Gastroesophageal sphincter (tissue), 4 donors: ENCODE data around the gene BCS1L. TPM values are rescaled to one million over a fixed set of nuclear protein-coding genes. Genes with fewer than 3 reads are reported as not detected.

Experiments used
- ATAC-seq: fragments of 150-250 bp; one replicate; pipeline ENCODE4 v1.9.1; 2016; ENCODE audit warnings: mild to moderate bottlenecking, moderate library complexity
- H3K27ac ChIP-seq, 4 donors: fragments of 200-600 bp; sonication (generic) in 3 of 4; 1 replicate in 3 of 4; 2 replicates in 1 of 4; pipeline ENCODE4 v1.5.1; 2016 to 2019
- H3K27me3 ChIP-seq: fragments of 200-600 bp; sonication (generic); one replicate; pipeline ENCODE4 v1.5.1; 2019
- H3K36me3 ChIP-seq, 2 donors: fragments of 200-600 bp; sonication (generic); one replicate each; pipeline ENCODE4 v1.5.1; 2019; ENCODE audit warnings: control low read depth in 1 of 2
- H3K4me1 ChIP-seq, 3 donors: fragments of 200-600 bp; sonication (generic); 1 replicate in 2 of 3; 2 replicates in 1 of 3; pipeline ENCODE4 v1.5.1; 2016 to 2019; ENCODE audit warnings: control low read depth in 2 of 3
- H3K4me3 ChIP-seq, 2 donors: fragments of 200-600 bp; sonication (generic); one replicate each; pipeline ENCODE4 v1.5.1; 2019; ENCODE audit warnings: mild to moderate bottlenecking in 1 of 2, moderate library complexity in 1 of 2
- H3K9me3 ChIP-seq, 3 donors: fragments of 200-600 bp; sonication (generic); one replicate each; pipeline ENCODE4 v1.5.1; 2017 to 2019; ENCODE audit warnings: control low read depth in 2 of 3
- CTCF ChIP-seq, 4 experiments: fragments of 200-600 bp in 2 of 4; fragments of 450-650 bp in 2 of 4; sonication (generic) in 1 of 4; IDR thresholded peaks; one replicate each; pipeline ENCODE4 v1.5.1; 2017 to 2019; ENCODE audit warnings: antibody characterized with exemption in 4 of 4, mild to moderate bottlenecking in 2 of 4, moderate library complexity in 2 of 4
- EP300 ChIP-seq: sonication (generic); formaldehyde crosslinking; IDR thresholded peaks from one replicate; pipeline ENCODE4 v1.6.1; 2017; ENCODE audit warnings: antibody characterized with exemption, mild to moderate bottlenecking
- POLR2A ChIP-seq, 2 donors: fragments of 450-650 bp; IDR thresholded peaks; one replicate each; pipeline ENCODE4 v1.6.1; 2017; ENCODE audit warnings: antibody characterized with exemption in 2 of 2, mild to moderate bottlenecking in 2 of 2, moderate library complexity in 1 of 2
- POLR2AphosphoS5 ChIP-seq: sonication (generic); formaldehyde crosslinking; IDR thresholded peaks from one replicate; pipeline ENCODE4 v1.6.1; 2017; ENCODE audit warnings: antibody characterized with exemption
- whole genome bisulfite sequencing, 2 donors: methylation state at CpG; one replicate each; pipeline ENCODE4 v1.1.5; 2018; ENCODE audit warnings: low coverage in 1 of 2; 5-methylcytosine and 5-hydroxymethylcytosine counted together
- total RNA-seq, 4 donors: library from RNA; depleted of rRNA; stranded (reverse); fragments of >200 nt; gene quantifications; one replicate each; pipeline ENCODE4 v1.1.0, GENCODE V29; 2016

Gene BCS1L
- total RNA-seq: 10 to 100 TPM; 24.3 to 37.4 (median 29.9) TPM

GRCh38 chr2:218659258-218659987 is at the start of gene BCS1L, which contains the start of gene ZNF142:
BCS1L (plus strand) TSS chr2:218659683; CDS start chr2:218660988, 1,305 bp downstream.
ZNF142 (minus strand) TSS chr2:218659623; CDS start chr2:218656429, 3,194 bp downstream.
- 0 to 2% methylated on average over 2 to 26 of the region's 49 CpGs for WGBS, 2 donors
- TF ChIP-seq EP300: no peak
- peak; percentile 35 for TF ChIP-seq POLR2AphosphoS5
- TF ChIP-seq POLR2A (IDR thresholded peaks at IDR 0.05): peak in 1 of 2 donors; percentile 38
- peak in 1 of 4 experiments; percentile 21 for TF ChIP-seq CTCF (IDR thresholded peaks at IDR 0.05)
- H3K4me3 ChIP-seq: peak within 1 kb of the TSS; percentile 69 to 92
- peak; percentile 96 for ATAC-seq
- peak within 1 kb of the TSS; percentile 26 to 88 (median 82) for H3K27ac ChIP-seq
- no peaks in the 10 kb centered on the region for H3K9me3 ChIP-seq
- peaks cover 0 to 71% of the 10 kb centered on the region in 2 donors for H3K36me3 ChIP-seq
- no peaks in the 10 kb centered on the region for H3K27me3 ChIP-seq
- H3K4me1 ChIP-seq: peaks cover 0 to 35% (median 15%) of the 10 kb centered on the region in 3 donors

GRCh38 chr2:218615868-218616315 is 43.6 kb upstream of the BCS1L start:
- ATAC-seq: peak; percentile 90
- WGBS, 2 donors: 7 to 25% methylated on average over 2 of the region's 6 CpGs
- Histone ChIP-seq H3K36me3 (peaks cover 0 to 27% of the 10 kb centered on the region in 2 donors), H3K9me3 (no peaks in the 10 kb centered on the region), H3K4me1 (peaks cover 0 to 19% (median 0%) of the 10 kb centered on the region in 3 donors), H3K4me3 (no peak overlapping the region), H3K27me3 (no peaks in the 10 kb centered on the region), H3K27ac (peak overlapping the region; percentile 19 to 87 (median 84))
- no peak for TF ChIP-seq POLR2A (IDR thresholded peaks at IDR 0.05)
- TF ChIP-seq EP300: peak; percentile 19
- TF ChIP-seq CTCF (IDR thresholded peaks at IDR 0.05): no peak
- peak; percentile 75 for TF ChIP-seq POLR2AphosphoS5

GRCh38 chr2:218618102-218618860 is 41.2 kb upstream of the BCS1L start:
- TF ChIP-seq CTCF (IDR thresholded peaks at IDR 0.05): no peak
- TF ChIP-seq EP300: no peak
- no peak for TF ChIP-seq POLR2A (IDR thresholded peaks at IDR 0.05)
- TF ChIP-seq POLR2AphosphoS5: no peak
- no peak for ATAC-seq
- Histone ChIP-seq H3K4me3 (no peak overlapping the region), H3K36me3 (peaks cover 0 to 33% of the 10 kb centered on the region in 2 donors), H3K27ac (no peak overlapping the region), H3K9me3 (no peaks in the 10 kb centered on the region), H3K27me3 (no peaks in the 10 kb centered on the region), H3K4me1 (peaks cover 0 to 32% (median 0%) of the 10 kb centered on the region in 3 donors)
- WGBS, 2 donors: 100% methylated on average over 1 of the region's 9 CpGs; no CpG with 5 or more reads in 1 of the 2 donors

GRCh38 chr2:218621007-218621406 is 38.5 kb upstream of the BCS1L start:
- Histone ChIP-seq H3K4me1 (peaks cover 0 to 19% (median 0%) of the 10 kb centered on the region in 3 donors), H3K27me3 (no peaks in the 10 kb centered on the region), H3K36me3 (peaks cover 0 to 49% of the 10 kb centered on the region in 2 donors), H3K4me3 (no peak overlapping the region), H3K9me3 (no peaks in the 10 kb centered on the region), H3K27ac (no peak overlapping the region)
- no peak for ATAC-seq
- 90 to 100% methylated on average over 1 to 3 of the region's 7 CpGs for WGBS, 2 donors
- no peak for TF ChIP-seq POLR2AphosphoS5
- TF ChIP-seq EP300: no peak
- TF ChIP-seq CTCF (IDR thresholded peaks at IDR 0.05): no peak
- no peak for TF ChIP-seq POLR2A (IDR thresholded peaks at IDR 0.05)
